Globus pallidus (tissue), 1 donor: ENCODE measurements around the gene ZCCHC3.
"Not testable (repeated sequence)": the region's sequence is repeated elsewhere in the genome, so short reads cannot be mapped to it uniquely, and the experiment has no call there.

ENCODE experiments used
- DNase-seq: peaks from one replicate; pipeline ENCODE4 v3.0.0-alpha.2; 2015; ENCODE audit warnings: low spot score

The ZCCHC3 gene

DNA sequence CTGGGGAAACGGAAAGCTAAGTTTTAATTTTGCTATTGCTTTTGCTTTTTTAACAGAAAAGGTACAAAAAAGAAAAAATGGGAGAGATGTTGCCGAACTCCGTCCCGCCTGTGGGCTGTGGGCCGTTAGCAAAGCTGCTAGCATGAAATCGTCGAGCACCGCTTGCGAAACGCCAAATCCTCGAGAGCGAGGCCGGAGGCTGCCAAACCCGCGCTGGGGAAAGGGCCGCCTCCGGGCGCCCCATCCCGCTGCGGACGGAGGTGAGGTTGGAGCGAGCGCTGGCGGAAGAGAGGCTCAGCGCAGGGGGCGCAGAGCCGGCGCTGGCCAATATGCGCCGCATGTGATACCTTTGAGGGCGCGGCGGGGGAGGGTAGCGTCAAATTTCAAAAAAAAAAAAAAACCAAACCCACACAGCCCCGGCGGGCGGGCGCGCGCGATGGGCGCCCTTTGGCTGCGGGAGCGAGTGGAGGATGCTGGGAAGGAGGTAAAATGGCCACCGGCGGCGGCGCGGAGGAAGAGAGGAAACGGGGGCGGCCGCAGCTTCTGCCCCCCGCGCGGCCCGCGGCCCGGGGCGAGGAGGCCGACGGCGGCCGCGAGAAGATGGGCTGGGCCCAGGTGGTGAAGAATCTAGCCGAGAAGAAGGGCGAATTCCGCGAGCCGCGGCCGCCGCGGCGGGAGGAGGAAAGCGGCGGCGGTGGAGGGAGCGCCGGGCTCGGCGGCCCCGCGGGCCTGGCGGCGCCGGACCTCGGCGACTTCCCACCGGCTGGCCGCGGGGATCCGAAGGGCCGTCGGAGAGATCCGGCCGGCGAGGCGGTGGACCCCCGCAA, at the start of gene ZCCHC3:
Gene ZCCHC3, plus strand, starts transcription at position 473 of the 827 bp plus-strand sequence. Its CDS starts 17 bp downstream, at position 490.
- peak; percentile 73 for DNase-seq

- DNase-seq, result no peak
Observed at GRCh38 chr20:251354-251753, 46.0 kb upstream of the ZCCHC3 start.

GRCh38 chr20:252801-253200, 44.6 kb upstream of the ZCCHC3 start:
- DNase-seq, result no peak

GRCh38 chr20:253447-253846, 43.9 kb upstream of the ZCCHC3 start:
- DNase-seq, result not testable (repeated sequence)

DNA sequence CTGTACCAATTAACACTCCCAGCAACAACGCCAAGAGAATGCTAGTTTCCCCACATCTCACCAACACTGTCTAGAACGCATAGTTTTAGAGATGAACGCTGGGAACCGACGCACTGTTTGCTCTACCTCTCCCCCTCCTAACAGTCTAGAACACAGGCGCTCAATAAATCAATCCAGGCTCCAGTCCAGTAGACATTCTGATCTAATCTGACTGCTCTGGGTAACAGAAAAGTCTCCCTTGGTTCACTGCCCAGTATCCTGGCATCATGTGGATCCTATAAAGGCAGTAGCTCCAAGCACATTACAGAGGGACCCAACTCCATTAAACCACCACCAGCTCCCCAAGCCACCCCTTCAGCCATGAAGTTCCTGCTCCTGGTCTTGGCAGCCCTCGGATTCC, 40.0 kb upstream of the ZCCHC3 start, which contains the start of gene DEFB132:
Gene DEFB132, plus strand, starts transcription at position 306 of the 400 bp plus-strand sequence. Its CDS starts 55 bp downstream, at position 361.
- DNase-seq, result no peak

- no peak for DNase-seq
Observed at GRCh38 chr20:258269-258858, 39.0 kb upstream of the ZCCHC3 start.

DNA sequence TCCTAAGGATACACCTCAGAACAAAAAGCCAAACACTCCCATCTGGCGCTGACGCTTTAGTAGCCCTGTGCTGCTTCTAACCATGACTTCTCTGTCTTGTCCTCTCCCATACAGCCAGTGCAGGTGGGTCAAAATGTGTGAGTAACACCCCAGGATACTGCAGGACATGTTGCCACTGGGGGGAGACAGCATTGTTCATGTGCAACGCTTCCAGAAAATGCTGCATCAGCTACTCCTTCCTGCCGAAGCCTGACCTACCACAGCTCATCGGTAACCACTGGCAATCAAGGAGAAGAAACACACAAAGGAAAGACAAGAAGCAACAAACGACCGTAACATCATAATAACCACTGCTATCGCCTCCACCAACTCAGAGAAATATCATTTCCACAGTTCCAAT, 38.4 kb upstream of the ZCCHC3 start:
- DNase-seq, result no peak

DNA sequence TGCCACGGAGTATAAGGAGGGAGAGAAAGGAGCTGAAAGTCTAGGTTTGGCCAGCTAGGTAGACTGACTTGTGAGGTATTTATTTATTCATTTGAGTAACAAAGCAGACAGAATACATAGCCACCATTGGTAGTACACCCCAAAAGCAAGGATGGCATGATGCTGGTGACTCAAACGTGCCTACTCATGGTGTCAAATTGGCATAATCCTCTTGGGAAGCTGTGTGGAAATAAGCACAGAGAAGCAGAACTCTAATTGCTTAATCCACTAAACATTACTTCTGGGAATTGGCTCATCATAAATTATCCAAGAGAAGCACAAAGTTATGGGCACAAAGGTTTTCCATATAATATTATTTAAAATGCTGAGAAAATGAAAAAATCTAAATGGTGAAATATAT, 37.4 kb upstream of the ZCCHC3 start:
- no peak for DNase-seq

DNA sequence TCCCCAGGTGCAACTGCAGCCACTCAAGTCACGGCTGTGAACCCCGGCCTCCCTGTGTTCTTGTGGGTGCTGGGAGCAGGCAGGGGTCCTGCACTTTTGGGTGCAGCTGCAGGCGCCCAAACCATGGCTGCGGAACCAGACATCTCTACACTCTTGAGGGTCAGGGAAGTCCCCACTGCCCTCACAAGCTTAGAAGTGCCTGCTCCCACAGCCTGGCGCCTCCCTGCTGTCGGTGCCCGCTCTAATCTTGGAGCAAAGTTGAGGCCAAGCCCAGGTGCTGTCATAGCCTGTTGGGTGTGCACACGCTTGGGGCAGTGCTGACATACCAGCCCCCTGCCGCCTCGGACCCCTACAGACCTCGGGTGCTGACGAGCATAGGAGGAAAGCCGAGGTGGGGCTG, 33.7 kb upstream of the ZCCHC3 start:
- no peak for DNase-seq

- peak; percentile 70 for DNase-seq
Observed at GRCh38 chr20:266596-267562, 30.5 kb upstream of the ZCCHC3 start.

DNA sequence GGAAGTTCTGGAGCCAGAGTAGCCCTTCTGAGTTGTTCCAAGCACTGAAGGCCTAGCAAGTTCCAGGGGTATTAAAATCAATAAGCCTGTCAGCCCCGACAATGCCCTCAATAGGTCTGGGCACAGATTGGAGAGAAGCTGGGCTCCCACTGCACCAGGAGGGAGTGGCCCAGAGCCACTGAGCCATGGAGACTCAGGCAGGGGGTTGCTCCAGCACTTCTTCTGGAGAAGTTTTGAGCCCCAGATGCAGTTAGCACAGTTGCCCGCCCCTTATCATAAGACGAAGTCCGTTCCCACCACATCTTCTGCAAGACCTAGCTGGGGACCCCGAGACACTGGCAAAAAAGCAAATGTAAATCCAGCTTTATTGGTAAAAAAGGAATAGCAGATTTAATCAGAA, 26.9 kb upstream of the ZCCHC3 start:
- no peak for DNase-seq

GRCh38 chr20:271069-271468, 26.3 kb upstream of the ZCCHC3 start:
- DNase-seq, result no peak

- no peak for DNase-seq
Observed at GRCh38 chr20:271528-271927, 25.8 kb upstream of the ZCCHC3 start.

DNA sequence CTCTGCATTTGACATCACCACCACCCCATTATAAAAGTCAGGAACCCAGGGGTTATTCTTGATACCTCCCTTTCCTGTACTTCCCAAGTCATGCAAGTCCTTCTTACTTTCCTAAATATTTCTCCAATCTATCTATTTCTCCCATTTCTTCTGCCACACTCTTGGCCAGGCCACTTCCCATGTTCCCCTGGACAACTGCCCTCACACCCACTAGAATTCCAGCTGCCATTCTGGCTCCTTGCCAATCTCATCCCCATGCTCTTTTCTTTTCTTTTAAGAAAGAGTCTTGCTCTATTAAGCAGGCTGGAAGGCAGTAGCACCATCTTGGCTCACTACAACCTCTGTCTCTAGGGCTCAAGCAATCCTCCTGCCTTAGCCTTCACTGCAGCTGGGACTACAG, 24.7 kb upstream of the ZCCHC3 start:
- no peak for DNase-seq

DNA sequence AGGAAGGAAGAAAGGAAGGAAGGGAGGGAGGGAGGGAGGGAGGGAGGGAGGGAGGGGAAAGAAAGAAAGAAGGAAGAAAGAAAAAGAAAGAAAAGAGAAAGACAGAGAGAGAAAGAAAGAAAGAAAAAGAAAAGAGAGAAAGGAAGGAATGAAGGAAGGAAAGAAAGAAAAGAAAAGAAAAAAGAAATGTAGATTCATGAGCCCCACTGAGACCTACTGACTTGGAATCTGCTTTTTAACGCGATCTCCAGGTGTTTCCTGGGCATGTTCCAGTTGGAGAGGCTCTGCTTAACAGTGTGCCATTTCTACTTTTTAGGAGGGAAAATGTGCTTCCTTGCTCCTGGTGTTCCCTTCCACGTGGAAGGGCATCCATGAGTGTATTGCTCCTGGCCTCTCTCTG, 23.5 kb upstream of the ZCCHC3 start:
- no peak for DNase-seq

DNA sequence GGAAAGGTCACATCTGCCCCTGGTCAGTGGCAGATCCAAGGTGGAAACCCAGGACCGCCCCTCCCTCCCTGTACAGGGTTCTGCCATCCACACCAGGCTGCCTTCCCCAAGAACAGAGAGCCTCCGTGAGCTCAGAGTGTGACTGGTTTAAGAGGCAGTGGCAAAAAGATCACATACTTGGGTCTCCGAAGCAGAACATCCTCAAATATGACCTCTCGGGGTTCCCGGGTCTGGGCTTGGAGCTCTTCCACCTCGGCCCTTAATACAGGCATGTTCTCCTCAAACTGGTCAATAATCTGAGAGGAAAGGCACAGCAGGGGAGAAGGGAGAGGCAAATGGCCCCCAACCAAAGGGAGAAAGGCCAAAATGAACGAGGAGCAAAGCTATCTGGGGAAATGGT, 21.6 kb upstream of the ZCCHC3 start:
- DNase-seq, result no peak

GRCh38 chr20:276620-277495, 20.5 kb upstream of the ZCCHC3 start:
- DNase-seq, result no peak

- no peak for DNase-seq
Observed at GRCh38 chr20:277496-277781, 19.9 kb upstream of the ZCCHC3 start.

DNA sequence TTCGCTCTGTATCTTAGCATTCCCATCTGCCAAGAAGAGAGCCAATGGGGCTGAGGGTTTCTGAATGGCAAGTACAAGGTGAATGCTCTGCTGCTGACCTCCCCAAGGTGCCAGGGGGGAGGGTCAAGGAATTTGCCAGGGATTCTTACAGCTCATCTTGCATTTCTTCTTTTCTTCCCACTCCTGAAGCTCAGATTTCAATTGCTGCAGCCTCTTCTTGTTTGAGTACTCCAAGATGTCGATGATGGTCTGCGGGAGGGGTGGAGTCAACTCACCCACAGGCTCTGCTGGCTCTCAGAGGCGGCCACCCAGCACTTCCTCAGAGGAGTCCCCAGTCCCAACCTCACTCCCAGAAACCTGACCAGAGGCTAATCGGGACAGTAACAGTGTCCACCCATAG, 19.2 kb upstream of the ZCCHC3 start:
- DNase-seq, result no peak

GRCh38 chr20:278607-279571, 18.5 kb upstream of the ZCCHC3 start:
- no peak for DNase-seq
